Stomach (tissue), 9 donors: ENCODE data around the gene CLIC6. TPM values are rescaled to one million over a fixed set of nuclear protein-coding genes. Genes with fewer than 3 reads are reported as not detected.

Experiments used
- DNase-seq, 2 donors: peaks; one replicate each; pipeline versions ENCODE4 v3.0.0 to v3.0.0-alpha.2; 2013 to 2019
- H3K27ac ChIP-seq, 5 donors: fragments of 200-600 bp in 4 of 5; sonication (generic) in 4 of 5; one replicate each; pipeline ENCODE4 v1.5.1; 2013 to 2019; ENCODE audit warnings: mild to moderate bottlenecking in 1 of 5, moderate library complexity in 1 of 5
- H3K27me3 ChIP-seq, 3 donors: fragments of 200-600 bp; sonication (generic); one replicate each; pipeline ENCODE4 v1.5.1; 2017 to 2019; ENCODE audit warnings: mixed run types in 1 of 3
- H3K36me3 ChIP-seq, 4 donors: fragments of 200-600 bp; sonication (generic); 1 replicate in 3 of 4; 2 replicates in 1 of 4; pipeline ENCODE4 v1.5.1; 2016 to 2019
- H3K4me1 ChIP-seq, 4 donors: fragments of 200-600 bp; sonication (generic); one replicate each; pipeline ENCODE4 v1.5.1; 2016 to 2019
- H3K4me3 ChIP-seq, 4 donors: fragments of 200-600 bp; sonication (generic) in 3 of 4; one replicate each; pipeline ENCODE4 v1.5.1; 2016 to 2019; ENCODE audit warnings: mild to moderate bottlenecking in 1 of 4
- H3K9me3 ChIP-seq, 4 donors: fragments of 200-600 bp; sonication (generic); one replicate each; pipeline ENCODE4 v1.5.1; 2016 to 2019
- EP300 ChIP-seq: sonication (generic); formaldehyde crosslinking; IDR thresholded peaks from one replicate; pipeline ENCODE4 v1.6.1; 2017; ENCODE audit warnings: antibody characterized with exemption
- POLR2A ChIP-seq, 4 donors: fragments of 450-650 bp; IDR thresholded peaks; one replicate each; pipeline ENCODE4 v1.6.1; 2016; ENCODE audit warnings: antibody characterized with exemption in 4 of 4, control low read depth in 2 of 4, mild to moderate bottlenecking in 1 of 4, moderate library complexity in 1 of 4
- POLR2AphosphoS5 ChIP-seq, 3 donors: sonication (generic); formaldehyde crosslinking; IDR thresholded peaks; one replicate each; pipeline ENCODE4 v1.6.1; 2016; ENCODE audit warnings: antibody characterized with exemption in 3 of 3
- WGBS, 5 donors: extraction: QIAGEN DNeasy Blood & Tissue Kit in 3 of 5; methylation state at CpG; one replicate each; pipeline versions ENCODE4 v1.1.5 to v1.1.7; 2013 to 2018; 5-methylcytosine and 5-hydroxymethylcytosine counted together
- intact Hi-C: fragments of 100-400 bp; cut with DNase I; formaldehyde crosslinking; loops from one replicate; pipeline ENCODE4 v1.15.1; 2023; ENCODE audit warnings: low total_unique reads
- polyA plus RNA-seq, 3 donors: library from polyadenylated mRNA; stranded (reverse); fragments of 200-250 nt; gene quantifications; one replicate each; pipeline ENCODE4 v1.2.3, GENCODE V29; 2013
- total RNA-seq, 5 donors: library from RNA; depleted of rRNA; stranded (reverse); fragments of >200 nt; gene quantifications; one replicate each; pipeline versions ENCODE4 v1.1.0 to v1.2.3, GENCODE V29; 2014 to 2016
- TF ChIP-seq, protein P1 (sequence below), 7 experiments: fragments of 450-650 bp in 4 of 7; fragments of 200-600 bp in 3 of 7; sonication (generic) in 3 of 7; IDR thresholded peaks; one replicate each; pipeline ENCODE4 v1.5.1; 2016 to 2019; ENCODE audit warnings: antibody characterized with exemption in 7 of 7, control low read depth in 2 of 7, mild to moderate bottlenecking in 1 of 7
- donor health status: healthy with polysubstance abuse.
- donor health status: Bipolar disorder and iron deficiency.
- donor health status: healthy.

The CLIC6 gene
- total and polyA plus RNA-seq, 8 donors: 3.8 to 103 (median 64.8) TPM

DNA sequence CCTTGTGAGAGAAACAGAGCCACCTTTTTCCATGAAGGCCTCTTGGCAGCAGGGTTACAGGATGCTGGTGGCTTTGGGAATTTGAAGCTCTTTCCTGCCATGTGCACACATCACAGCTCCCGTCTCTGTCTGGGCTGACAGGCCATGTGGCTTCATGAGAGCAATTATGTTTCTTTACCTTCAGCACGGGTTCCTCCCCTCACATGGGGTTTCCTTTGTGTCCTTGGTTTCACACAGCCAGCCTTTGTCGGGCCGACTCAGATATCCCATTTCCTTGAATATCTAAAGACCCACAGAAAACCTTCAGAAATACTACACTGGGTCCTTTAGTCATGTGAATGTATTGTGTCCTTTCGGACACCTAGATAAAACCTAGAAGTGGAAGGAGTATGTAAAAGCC lies 7.1 kb downstream of the CLIC6 start:
- no peak for DNase-seq

DNA sequence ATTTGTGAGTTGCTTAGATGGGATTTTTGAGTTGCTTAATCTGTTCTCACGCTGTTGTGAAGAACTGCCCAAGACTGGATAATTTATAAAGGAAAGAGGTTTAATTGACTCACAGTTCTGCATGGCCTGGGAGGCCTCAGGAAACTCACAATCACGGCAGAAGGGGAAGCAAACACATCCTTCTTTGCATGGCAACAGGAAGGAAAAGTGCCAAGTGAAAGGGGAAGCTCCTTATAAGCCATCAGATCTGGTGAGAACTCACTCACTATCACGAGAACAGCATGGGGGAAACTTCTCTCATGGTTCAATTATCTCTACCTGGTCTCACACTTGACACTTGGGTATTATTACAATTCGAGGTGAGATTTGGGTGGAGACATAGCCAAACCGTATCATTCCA lies 10.3 kb downstream of the CLIC6 start:
- peaks cover 0 to 4% (median 0%) of the 10 kb centered on the region in 3 donors for H3K27me3 ChIP-seq
- DNase-seq: no peak
- 56 to 74% (median 64%) methylated on average over 5 of the region's 5 CpGs for WGBS, 5 donors
- no peak overlapping the region for H3K4me3 ChIP-seq
- intact Hi-C loops: no loop called here
- H3K27ac ChIP-seq: no peak overlapping the region
- no peak for TF ChIP-seq POLR2A (IDR thresholded peaks at IDR 0.05)
- TF ChIP-seq POLR2AphosphoS5 (IDR thresholded peaks at IDR 0.05): no peak
- TF ChIP-seq, protein P1, sequence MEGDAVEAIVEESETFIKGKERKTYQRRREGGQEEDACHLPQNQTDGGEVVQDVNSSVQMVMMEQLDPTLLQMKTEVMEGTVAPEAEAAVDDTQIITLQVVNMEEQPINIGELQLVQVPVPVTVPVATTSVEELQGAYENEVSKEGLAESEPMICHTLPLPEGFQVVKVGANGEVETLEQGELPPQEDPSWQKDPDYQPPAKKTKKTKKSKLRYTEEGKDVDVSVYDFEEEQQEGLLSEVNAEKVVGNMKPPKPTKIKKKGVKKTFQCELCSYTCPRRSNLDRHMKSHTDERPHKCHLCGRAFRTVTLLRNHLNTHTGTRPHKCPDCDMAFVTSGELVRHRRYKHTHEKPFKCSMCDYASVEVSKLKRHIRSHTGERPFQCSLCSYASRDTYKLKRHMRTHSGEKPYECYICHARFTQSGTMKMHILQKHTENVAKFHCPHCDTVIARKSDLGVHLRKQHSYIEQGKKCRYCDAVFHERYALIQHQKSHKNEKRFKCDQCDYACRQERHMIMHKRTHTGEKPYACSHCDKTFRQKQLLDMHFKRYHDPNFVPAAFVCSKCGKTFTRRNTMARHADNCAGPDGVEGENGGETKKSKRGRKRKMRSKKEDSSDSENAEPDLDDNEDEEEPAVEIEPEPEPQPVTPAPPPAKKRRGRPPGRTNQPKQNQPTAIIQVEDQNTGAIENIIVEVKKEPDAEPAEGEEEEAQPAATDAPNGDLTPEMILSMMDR (IDR thresholded peaks at IDR 0.05): no peak
- TF ChIP-seq EP300: no peak
- no peaks in the 10 kb centered on the region for H3K36me3 ChIP-seq
- peaks cover 0 to 18% (median 12%) of the 10 kb centered on the region in 4 donors for H3K9me3 ChIP-seq
- peaks cover 0 to 3% (median 1%) of the 10 kb centered on the region in 4 donors for H3K4me1 ChIP-seq

More for the DNA sequence above, 7.1 kb downstream of the CLIC6 start:
- TF ChIP-seq, protein P1 (IDR thresholded peaks at IDR 0.05): no peak
- no peak for TF ChIP-seq POLR2A (IDR thresholded peaks at IDR 0.05)
- no peak for TF ChIP-seq EP300
- TF ChIP-seq POLR2AphosphoS5 (IDR thresholded peaks at IDR 0.05): no peak
- peaks cover 0 to 35% (median 0%) of the 10 kb centered on the region in 3 donors for H3K27me3 ChIP-seq
- peaks cover 0 to 7% (median 2%) of the 10 kb centered on the region in 4 donors for H3K9me3 ChIP-seq
- intact Hi-C loops: no loop called here
- WGBS, 5 donors: 56 to 75% (median 65%) methylated on average over 5 of the region's 5 CpGs
- H3K36me3 ChIP-seq: no peaks in the 10 kb centered on the region
- peaks cover under 1 to 20% (median 10%) of the 10 kb centered on the region in 4 donors for H3K4me1 ChIP-seq
- no peak overlapping the region for H3K4me3 ChIP-seq
- no peak overlapping the region for H3K27ac ChIP-seq

DNA sequence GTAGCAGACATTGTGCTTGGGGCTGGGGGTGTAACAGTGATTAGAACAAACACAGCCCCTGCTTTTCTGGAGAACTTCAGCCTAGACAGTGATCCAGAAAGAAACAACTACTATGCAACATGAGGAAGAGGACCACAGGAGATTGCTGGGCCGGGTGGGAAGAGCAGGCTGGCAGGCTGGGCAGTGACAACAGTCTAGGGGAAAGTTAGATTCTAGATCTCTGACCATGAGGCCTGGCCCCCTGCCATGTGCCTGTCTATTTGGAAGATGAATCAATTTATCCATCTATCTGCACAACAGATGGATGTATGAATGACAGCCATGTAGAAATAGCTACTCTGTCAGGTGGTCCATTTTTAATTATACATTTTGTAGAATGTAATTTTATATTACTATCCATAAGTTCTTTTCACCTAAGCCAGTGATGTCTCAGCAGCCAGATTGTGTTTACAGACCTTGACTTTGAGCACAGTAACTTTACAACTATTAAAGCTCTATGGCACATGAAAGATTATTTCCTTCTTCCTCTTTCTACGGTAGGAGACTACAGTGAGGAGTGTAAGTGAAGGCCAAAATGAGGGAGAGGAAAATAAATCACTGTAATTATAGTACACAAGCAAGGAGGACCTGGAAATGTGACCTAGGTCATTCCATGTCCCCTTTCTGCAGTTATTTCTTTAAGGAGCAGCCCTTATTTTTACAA lies 15.5 kb downstream of the CLIC6 start:
- DNase-seq: no peak

DNA sequence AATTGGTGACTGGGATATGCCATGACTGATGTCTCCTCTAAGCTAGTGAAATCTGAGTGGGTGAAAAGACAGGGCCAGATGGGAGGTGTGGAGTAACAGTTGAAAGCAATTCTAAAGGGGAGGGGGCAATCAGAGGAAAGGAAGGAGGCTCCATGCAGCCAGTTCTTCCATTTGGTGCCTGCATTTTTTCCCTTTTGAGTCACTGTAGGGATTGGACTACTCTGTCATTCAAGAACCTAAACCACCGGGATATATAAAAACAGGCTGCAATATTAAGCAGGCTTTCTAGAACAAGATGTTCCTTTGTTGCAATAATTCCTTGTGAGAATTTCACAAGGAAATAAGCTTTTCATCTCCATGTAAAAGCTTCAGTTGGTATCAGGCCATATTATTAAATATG lies 18.3 kb downstream of the CLIC6 start:
- 0 to 52% (median 36%) methylated on average over 1 of the region's 1 CpG for WGBS, 5 donors
- Histone ChIP-seq H3K27me3 (peaks cover 0 to under 1% (median 0%) of the 10 kb centered on the region in 3 donors), H3K9me3 (no peaks in the 10 kb centered on the region), H3K27ac (no peak overlapping the region), H3K4me3 (no peak overlapping the region), H3K4me1 (peaks cover 11 to 34% (median 20%) of the 10 kb centered on the region in 4 donors), H3K36me3 (no peaks in the 10 kb centered on the region)
- intact Hi-C loops: no loop called here
- DNase-seq: no peak
- no peak for TF ChIP-seq EP300

More for the DNA sequence above, 15.5 kb downstream of the CLIC6 start:
- H3K27me3 ChIP-seq: no peaks in the 10 kb centered on the region
- WGBS, 5 donors: 18 to 40% (median 33%) methylated on average over 2 of the region's 2 CpGs
- no peak for TF ChIP-seq EP300
- no peak for TF ChIP-seq POLR2AphosphoS5 (IDR thresholded peaks at IDR 0.05)
- TF ChIP-seq, protein P1 (IDR thresholded peaks at IDR 0.05): no peak
- no peak for TF ChIP-seq POLR2A (IDR thresholded peaks at IDR 0.05)
- peaks cover 0 to 10% (median 4%) of the 10 kb centered on the region in 4 donors for H3K4me1 ChIP-seq
- peak overlapping the region in 1 of 5 donors; percentile 52 for H3K27ac ChIP-seq
- intact Hi-C loops: no loop called here
- H3K36me3 ChIP-seq: no peaks in the 10 kb centered on the region
- peaks cover 0 to 18% (median 12%) of the 10 kb centered on the region in 4 donors for H3K9me3 ChIP-seq
- H3K4me3 ChIP-seq: no peak overlapping the region

DNA sequence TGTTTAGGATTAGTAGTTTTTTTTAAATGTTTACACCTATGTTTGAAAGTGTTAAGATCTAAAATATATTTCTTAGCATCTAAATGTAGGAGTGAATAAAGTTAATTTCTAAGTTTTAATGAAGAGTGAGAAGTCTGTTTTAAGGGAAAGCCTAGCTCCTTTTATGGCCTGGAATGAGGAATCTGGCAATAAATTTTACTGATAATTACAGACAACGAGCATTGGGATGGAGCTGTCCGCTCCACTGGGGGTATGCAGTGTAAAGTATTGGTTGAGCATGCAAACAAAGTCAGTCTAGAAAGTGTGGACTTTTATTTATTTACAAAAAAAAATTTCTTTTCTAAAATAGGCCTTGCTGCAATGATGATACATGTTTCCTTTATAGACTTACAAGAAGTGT lies 19.0 kb downstream of the CLIC6 start:
- Histone ChIP-seq H3K36me3 (no peaks in the 10 kb centered on the region), H3K27ac (peak overlapping the region in 1 of 5 donors; percentile 32), H3K4me3 (no peak overlapping the region), H3K9me3 (no peaks in the 10 kb centered on the region), H3K27me3 (peaks cover 0 to 7% (median 0%) of the 10 kb centered on the region in 3 donors), H3K4me1 (peaks cover 14 to 41% (median 26%) of the 10 kb centered on the region in 4 donors)
- no peak for DNase-seq
- no peak for TF ChIP-seq EP300
- no peak for TF ChIP-seq POLR2A (IDR thresholded peaks at IDR 0.05)
- TF ChIP-seq, protein P1 (IDR thresholded peaks at IDR 0.05): no peak
- no peak for TF ChIP-seq POLR2AphosphoS5 (IDR thresholded peaks at IDR 0.05)
- 78 to 90% (median 85%) methylated on average over 2 of the region's 2 CpGs for WGBS, 5 donors
- intact Hi-C loops: no loop called here
